Left renal cortex interstitium (tissue), 4 donors: ENCODE measurements around the gene GABRA1. TPM values are rescaled to one million over a fixed set of nuclear protein-coding genes. Genes with fewer than 3 reads are reported as not detected.
A peak's percentile ranks its signal among the peaks of the same experiment; 100 is the strongest.

ENCODE experiments used
- DNase-seq, 4 donors: peaks; one replicate each; pipeline ENCODE4 v3.0.0-alpha.2; 2013; ENCODE audit warnings: low read depth in 4 of 4, low spot score in 2 of 4, missing footprints in 1 of 4
- polyA plus RNA-seq, 4 donors: library from polyadenylated mRNA; unstranded; fragments of 120-200 nt; gene quantifications; one replicate each; pipeline ENCODE4 v1.2.1, GENCODE V29; 2013; ENCODE audit not compliant: insufficient read length in 4 of 4

The GABRA1 gene
- polyA plus RNA-seq = under 1 TPM in 1 of 4 donors, not detected in 3; 0.09 TPM

GRCh38 chr5:161847941-161848391 lies at the start of gene GABRA1:
Gene GABRA1, plus strand, starts transcription at chr5:161848120. Its CDS starts 2,691 bp downstream, at chr5:161850811.
- DNase-seq = no peak

- no peak for DNase-seq
Observed at GRCh38 chr5:161799316-161799715, 48.6 kb upstream of the GABRA1 start.

DNA sequence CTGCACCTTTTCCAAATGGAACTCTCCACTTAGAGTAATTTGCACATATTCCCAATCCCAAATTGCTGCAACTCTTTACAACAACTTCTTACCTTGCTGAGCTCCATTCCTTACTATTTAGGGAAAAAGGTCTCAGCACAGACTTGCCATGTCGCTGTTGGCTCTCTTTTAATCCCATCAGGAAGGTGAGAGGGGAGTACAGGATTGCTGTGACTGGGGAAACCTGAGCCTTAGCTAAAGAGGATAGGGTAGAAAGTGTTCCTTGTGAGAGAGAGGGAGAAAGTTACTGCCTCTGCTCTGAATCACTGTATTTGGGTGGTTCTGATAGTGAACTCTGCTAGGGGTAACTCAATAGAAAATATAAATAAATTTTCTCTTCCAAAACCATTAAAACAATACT lies 43.7 kb upstream of the GABRA1 start:
- DNase-seq = no peak

DNA sequence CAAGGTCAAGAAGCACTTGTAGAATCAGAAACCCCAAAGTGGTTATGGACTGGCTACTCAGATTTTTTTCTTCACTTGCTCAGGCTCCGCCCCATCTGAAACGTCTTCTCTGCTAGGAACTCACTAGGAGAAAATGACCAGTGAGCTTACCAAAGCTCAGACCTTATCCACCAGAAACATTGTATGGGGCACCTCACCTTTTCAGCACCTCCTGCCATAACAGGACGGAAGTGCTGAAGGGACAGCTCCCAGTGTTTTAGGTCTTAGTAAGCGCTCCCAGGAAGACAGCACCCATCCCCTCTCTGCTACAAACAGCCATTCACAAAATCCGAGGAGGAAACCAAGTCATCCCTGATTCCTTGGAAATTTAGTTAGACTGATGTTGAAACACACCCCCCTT lies 1.2 kb upstream of the GABRA1 start:
- peak in 3 of 4 donors; percentile 28 to 59 (median 31) for DNase-seq

DNA sequence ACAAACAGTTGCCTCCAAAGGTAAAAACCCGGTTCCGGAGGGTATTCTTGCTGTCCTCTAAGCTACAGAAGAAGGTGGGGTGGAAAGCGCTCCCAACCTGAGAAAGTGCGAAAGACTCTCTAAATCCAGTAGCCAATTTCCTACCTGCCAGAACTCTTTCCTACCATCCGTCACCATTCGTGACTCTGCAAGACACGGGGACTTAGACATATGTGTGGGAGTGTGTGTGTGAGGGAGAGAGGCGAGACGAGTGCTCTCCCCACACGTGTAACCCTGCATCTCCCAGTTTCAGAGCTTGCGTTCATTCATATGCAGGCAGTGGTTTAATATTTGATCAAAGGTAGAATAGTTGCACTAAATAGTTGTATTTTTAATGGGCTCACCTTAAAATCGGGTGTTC lies 473 bp upstream of the GABRA1 start:
- no peak for DNase-seq

- no peak for DNase-seq
Observed at GRCh38 chr5:161850491-161850890, 2.6 kb downstream of the GABRA1 start.

DNA sequence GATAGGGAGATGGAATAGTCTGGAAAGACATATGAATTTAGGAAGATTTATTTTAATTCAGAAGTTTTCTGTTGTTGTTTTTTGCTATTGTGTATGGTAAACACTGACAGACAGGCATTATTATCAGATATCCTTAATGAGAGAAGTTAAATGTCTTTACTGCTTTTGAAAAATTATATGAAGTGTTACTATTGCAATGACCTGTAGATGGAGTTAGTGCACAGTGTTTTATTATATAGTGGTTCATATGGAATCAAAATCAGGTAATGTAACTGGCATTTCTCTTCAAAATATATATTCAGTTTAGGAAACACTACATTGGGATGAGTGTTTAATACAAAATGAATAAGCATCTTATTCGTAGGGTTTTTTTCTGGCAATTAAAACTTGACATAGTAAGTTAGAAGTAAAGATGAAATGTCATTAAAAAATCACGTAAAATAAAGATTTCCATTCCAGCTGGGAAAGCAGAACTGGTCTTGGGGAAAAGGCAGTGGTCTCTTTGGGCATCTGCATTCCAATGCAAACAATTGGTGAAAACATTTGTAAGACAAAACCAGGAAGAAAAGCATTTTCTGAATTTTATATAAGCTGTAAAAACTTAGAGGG lies 3.9 kb downstream of the GABRA1 start:
- no peak for DNase-seq

GRCh38 chr5:161857358-161857757 lies 9.4 kb downstream of the GABRA1 start:
- DNase-seq = no peak

DNA sequence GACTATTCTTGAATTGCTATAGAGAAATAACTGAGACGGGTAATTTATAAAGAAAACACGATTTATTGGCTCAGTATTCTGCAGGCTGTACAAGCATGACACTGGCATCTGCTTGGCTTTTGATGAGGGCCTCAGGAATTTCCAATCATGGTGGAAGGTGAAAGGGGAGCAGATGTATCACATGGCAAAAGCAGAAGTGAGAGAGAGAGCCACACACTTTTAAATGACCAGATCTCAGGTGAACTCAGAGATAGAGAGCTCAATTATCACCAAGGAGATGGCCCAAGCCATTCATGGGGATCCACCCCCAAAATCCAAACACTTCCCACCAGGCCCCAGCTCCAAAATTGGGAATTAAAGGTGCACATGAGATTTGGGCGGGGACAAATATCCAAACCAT lies 15.3 kb downstream of the GABRA1 start:
- DNase-seq = no peak

GRCh38 chr5:161863811-161864210 lies 15.9 kb downstream of the GABRA1 start:
- no peak for DNase-seq

DNA sequence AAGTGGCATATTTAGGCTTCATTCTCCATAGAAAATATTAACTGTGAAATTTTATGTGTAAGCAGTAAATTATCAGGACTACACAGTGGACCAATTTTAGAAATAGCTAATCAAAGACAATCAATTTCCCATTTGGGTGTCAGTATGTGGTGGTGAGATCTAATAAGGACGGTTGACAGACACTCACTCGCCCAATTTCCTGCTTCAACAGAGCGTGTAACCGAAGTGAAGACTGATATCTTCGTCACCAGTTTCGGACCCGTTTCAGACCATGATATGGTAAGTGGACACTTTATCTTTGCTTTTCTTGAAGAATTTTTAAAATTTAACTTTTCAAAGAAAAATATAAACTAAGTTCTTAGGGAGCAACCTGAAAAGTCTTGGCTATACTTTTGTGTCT lies 17.6 kb downstream of the GABRA1 start:
- no peak for DNase-seq

GRCh38 chr5:161889971-161890370 lies 42.1 kb downstream of the GABRA1 start:
- DNase-seq = no peak

DNA sequence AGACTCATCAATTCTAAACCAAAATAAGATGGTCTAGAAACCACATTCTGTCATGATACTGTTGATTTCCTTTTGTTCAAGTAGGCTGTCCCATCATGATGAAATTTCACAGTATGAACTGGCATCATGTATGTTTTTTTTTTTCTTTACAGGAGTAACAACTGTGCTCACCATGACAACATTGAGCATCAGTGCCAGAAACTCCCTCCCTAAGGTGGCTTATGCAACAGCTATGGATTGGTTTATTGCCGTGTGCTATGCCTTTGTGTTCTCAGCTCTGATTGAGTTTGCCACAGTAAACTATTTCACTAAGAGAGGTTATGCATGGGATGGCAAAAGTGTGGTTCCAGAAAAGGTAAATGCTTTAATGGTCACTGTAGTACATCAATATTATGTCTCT lies 47.6 kb downstream of the GABRA1 start:
- no peak for DNase-seq

DNA sequence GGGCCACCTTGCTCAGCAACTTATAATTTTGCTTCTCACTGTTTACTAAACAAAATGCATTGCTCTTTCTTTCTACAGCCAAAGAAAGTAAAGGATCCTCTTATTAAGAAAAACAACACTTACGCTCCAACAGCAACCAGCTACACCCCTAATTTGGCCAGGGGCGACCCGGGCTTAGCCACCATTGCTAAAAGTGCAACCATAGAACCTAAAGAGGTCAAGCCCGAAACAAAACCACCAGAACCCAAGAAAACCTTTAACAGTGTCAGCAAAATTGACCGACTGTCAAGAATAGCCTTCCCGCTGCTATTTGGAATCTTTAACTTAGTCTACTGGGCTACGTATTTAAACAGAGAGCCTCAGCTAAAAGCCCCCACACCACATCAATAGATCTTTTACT lies 49.1 kb downstream of the GABRA1 start:
- no peak for DNase-seq

GRCh38 chr5:161899590-161899989 lies 51.7 kb downstream of the GABRA1 start:
- DNase-seq = no peak

DNA sequence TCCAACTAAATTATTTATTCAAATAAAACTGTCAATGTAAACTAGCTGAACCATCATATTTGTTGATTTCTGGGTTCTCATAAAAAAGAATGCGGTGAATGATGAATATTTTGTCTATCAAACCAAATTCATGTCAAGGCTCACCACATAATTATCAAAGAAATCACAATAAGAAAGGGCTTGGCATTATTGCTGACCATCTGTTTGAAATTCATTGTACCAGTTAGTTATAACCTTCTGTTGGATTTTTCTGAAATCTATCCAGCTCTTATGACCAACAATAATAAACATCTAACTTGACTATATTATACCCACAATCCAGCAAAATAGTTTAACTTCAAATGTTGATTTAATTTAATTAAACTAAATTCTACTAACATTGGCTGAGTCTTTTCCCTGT lies 53.1 kb downstream of the GABRA1 start:
- no peak for DNase-seq

GRCh38 chr5:161921781-161922180 lies 73.9 kb downstream of the GABRA1 start:
- DNase-seq = no peak

DNA sequence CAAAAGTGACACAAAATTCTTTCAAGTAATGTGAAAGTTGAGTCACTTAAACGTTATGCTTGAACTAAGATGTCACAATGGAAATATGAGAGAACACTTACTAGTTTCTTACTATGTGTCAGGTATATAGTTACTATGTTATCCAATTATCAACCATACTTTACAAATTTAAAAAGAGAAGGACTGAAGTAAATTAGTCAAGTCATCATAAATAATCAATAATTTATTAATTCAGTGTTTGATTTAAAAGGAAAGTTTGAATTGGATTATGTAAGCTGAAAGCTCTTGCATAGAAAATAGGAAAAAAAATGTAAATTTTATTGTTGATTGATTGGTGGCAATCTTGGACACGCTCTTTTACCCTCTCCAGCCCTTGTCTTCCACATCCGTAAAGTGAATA lies 76.3 kb downstream of the GABRA1 start:
- DNase-seq = no peak

DNA sequence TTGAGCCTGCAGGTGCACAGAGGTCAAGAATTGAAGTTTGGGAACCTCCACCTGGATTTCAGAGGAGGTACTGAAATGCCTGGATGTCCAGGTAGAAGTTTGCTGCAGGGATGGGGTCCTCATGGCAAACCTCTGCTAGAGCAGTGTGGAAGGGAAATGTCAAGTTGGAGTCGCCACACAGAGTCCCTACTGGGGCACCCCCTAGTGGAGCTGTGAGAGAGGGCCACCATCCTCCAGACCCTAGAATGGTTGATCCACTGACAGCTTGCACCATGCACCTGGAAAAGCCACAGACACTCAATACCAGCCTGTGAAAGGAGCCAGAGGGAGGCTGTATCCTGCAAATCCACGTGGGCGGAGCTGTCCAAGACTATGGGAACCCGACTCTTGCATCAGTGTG lies 78.0 kb downstream of the GABRA1 start:
- no peak for DNase-seq

GRCh38 chr5:161934486-161934885 lies 86.6 kb downstream of the GABRA1 start:
- no peak for DNase-seq

DNA sequence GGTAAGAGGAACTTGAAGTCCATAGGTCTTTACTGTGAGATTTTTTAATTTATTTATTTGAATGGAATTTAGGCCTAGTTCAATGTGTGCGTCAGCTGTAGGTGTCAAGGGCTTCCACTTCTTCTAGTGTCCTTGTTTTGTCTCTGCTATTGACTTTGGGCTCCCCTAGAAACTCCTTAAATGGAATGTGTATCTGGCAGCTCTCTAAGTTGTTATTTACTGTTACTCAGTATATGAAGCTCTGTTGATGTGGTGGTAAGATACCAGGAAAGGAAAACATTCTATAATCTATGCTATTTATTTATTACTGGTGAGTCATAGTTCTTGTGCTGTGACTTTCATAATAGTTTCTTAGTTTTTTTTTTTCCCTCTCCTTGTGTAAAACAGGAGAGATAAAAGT lies 97.1 kb downstream of the GABRA1 start:
- no peak for DNase-seq

GRCh38 chr5:161946911-161947310 lies 99.0 kb downstream of the GABRA1 start:
- DNase-seq = no peak
